GM21723 (cell line): ENCODE results near the gene TBC1D32.
A peak's percentile ranks its signal among the peaks of the same experiment; 100 is the strongest.
"Not testable (repeated sequence)": the region's sequence is repeated elsewhere in the genome, so short reads cannot be mapped to it uniquely, and the experiment has no call there.

Experiments used
- ATAC-seq: cut with Tn5 transposase; IDR thresholded peaks from one replicate; pipeline ENCODE4 v1.9.1; 2021; ENCODE audit warnings: mild to moderate bottlenecking, moderate library complexity; ENCODE audit not compliant: unreplicated experiment

TBC1D32 gene

GRCh38 chr6:121321282-121321681, 13.0 kb downstream of the TBC1D32 start:
- no peak for ATAC-seq

DNA sequence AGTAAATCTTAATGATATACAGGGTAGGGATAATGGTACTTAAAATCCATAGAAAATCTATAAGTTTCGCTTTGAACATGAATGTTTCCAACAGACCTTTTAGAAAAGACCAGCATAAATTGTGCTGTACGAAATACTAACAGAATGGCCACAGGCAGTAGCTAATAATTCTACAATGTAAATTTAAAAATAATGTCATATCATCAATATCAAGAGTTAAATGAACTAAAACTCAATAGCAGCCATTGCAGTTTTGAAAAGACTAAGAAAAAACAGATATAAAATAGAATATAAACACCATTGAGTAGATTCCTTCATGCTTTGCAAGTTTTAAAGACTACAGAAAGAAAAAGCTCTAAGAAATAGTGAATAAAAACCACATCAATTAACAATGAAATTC, 14.7 kb downstream of the TBC1D32 start:
- ATAC-seq: no peak

- no peak for ATAC-seq
Observed at GRCh38 chr6:121319112-121319553, 15.1 kb downstream of the TBC1D32 start.

GRCh38 chr6:121314381-121315112, 19.7 kb downstream of the TBC1D32 start:
- ATAC-seq: no peak

- not testable (repeated sequence) for ATAC-seq
Observed at GRCh38 chr6:121311814-121312213, 22.5 kb downstream of the TBC1D32 start.

GRCh38 chr6:121310495-121310894, 23.8 kb downstream of the TBC1D32 start:
- no peak for ATAC-seq

DNA sequence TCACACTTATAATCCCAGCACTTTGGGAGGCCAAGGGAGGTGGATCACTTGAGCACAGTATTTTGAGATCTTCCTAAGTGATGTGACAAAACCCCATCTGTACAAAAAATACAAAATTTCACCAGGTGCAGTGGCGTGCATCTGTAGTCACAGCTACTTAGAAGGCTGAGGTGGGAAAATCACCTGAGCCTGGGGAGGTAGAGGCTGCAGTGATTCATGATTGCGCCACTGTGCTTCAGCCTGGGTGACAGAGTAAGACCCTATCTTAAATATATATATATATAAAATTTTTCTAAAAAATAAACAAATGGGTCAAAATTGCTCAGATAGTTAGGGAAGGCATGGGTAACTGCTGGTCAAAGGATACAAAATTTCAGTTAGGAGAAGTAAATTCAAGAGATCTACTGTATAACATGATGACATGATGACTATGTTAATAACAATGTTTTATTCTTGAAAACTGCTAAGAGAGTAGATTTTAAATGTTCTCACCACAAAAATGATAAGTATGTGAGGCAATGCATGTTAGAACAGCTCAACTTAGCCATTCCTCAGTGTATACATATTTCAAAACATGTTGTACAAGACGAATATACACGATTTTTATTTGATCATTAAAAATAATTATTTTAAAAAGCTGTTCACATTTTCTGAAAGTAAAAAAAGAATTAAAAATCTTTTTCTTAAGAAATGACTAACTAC, 24.4 kb downstream of the TBC1D32 start:
- ATAC-seq: no peak

DNA sequence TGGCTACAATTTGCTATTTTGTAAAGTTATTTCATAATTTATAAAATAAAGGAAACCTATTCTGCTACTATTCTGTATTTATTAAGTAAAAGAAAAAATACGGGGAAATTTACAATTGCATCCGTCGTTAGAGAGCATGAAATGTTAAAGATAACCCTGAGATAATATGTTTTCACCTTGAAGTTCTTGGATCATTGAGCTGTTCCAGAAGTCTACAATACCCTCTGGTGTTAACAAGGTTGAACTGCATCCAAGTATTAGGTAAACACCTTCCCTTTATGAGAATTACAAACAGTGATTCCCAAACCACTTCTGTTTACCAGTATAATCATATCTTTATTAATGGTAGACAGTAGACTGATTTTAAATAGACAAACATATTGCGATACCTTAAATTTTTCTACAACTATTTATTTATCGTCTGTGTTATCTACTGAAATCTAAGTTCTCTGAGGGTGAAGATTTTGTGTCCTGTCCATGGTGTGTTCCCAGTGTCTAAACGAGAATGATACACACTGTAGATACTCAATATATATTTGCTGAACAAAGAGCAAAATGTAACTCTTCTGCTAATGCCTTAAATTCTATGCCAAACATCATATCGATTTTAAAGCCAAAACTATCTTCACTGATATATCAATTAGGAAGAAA, 28.2 kb downstream of the TBC1D32 start:
- ATAC-seq: peak; percentile 87

DNA sequence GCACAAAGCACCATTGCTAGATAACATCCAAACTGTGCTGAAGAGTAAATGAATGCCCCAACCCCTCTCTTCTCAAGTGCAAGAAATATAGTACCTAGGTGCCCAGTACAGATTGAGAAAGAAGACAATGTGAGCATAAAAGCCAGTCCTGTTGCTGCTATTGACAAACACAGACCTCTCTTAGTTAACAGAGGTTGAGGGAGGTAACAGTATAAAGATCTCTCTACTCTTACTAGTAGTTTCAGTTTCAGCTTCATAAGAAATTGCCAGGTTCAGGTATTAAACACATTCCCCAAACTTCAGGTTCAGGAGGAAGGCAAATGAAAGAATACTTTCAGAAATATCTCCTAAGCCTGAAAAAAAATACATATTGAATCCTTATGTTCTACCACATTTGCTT, 31.4 kb downstream of the TBC1D32 start:
- ATAC-seq: peak; percentile 55

- ATAC-seq: not testable (repeated sequence)
Observed at GRCh38 chr6:121301156-121301555, 33.1 kb downstream of the TBC1D32 start.

GRCh38 chr6:121297694-121298093, 36.6 kb downstream of the TBC1D32 start:
- ATAC-seq: no peak

GRCh38 chr6:121285041-121285440, 49.2 kb downstream of the TBC1D32 start:
- no peak for ATAC-seq

DNA sequence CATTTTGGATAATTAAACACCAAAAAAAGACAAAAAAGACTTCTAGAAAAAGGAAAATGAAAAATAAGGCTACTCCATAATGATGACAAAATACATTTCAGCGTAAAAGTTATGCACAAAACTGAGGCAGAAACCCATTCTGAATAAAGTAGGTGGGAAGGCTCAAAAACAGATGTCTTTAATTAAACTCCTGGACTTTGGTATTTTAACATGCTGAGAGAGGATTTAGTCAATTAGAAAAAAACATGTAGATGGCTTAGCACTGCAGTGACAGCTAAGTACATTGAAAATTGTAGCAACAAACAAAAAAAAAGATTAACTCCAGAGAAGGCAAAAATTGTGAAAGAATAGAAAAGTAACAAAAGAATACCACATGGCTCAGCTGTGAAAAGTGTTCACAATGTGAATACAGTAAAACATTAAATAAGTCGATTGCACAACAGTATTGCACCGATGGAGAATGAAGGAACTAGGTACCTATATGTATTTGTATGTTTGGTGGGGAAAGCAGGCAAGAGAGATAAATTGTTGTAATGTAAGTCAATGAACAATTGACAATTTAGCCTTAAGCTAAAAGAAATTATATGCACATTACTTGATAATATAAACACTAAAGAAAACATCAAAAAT, 59.5 kb downstream of the TBC1D32 start:
- no peak for ATAC-seq

GRCh38 chr6:121263742-121264141, 70.5 kb downstream of the TBC1D32 start:
- no peak for ATAC-seq

DNA sequence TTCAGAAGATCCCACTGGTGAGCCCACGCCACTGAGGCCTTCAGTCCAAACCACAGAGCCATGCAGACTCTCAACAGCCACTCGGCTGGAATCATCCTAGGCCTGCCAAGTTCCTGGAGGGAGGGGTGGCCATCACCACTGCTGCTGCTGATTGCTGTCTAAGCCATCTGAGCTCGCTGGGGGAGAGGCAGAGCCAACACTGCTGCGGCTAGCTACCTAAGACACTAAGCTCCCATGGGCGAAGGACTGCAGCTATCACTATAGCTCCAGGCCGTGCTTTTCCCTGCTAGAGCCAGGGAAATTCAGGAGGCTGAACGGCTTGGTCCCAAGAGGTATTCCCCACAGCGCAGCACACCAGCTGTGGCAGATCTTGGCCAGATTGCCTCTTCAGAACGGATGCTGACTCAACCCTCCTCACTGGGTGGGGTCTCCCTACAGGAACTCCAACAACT, 73.6 kb downstream of the TBC1D32 start:
- no peak for ATAC-seq

DNA sequence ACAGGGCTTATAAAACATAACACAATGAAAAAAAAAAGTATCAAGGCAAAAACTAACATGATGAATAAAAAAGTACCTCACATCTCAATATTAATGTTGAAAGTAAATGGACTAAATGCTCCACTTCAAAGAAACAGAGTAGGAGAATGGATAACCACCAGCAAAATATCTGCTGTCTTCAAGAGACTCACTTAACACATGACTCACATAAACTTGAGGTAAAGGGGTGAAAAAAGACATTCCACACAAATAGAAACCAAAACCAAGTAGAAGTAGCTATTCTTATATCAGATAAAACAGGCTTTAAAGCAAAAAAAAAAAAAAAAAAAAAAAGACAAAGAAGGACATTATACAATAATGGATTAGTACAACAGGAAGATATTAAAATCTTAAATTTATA, 86.9 kb downstream of the TBC1D32 start:
- ATAC-seq: no peak

DNA sequence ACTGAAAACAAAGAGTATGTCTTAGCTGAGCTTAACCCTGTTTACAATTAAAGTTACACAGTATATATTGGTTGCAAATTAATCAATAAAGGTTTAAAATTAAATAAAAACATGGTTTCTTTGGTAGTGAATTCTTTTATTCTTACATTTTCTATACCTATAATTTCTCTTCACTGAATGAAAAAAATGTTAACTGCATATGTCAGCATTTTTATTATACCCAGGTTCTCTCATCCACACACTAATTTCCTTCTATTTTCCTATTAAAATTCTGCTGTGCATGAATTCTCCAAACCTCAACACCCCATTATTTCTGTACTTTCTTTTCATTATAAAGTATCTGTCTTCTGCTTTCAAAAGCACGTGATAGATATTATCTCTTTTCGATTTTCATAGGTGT, 91.9 kb downstream of the TBC1D32 start:
- no peak for ATAC-seq

DNA sequence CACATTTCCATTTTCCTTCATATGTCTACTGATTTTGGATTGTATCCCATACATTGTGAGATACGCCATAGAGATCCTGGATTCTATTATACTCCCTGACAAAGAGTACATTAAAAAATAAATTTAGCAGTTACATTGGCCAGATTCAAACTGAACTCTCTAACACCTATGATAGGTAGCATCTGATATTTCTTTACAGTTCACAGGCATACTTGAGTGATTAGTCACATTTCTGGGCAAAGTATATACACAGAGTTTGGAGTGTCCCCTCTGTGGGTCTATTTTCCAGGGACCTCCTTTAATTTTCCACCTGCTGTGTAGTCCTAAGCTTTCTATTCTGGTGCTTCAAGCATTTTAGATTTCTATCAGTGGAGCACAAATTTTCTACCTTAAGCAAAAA, 96.4 kb downstream of the TBC1D32 start:
- no peak for ATAC-seq

DNA sequence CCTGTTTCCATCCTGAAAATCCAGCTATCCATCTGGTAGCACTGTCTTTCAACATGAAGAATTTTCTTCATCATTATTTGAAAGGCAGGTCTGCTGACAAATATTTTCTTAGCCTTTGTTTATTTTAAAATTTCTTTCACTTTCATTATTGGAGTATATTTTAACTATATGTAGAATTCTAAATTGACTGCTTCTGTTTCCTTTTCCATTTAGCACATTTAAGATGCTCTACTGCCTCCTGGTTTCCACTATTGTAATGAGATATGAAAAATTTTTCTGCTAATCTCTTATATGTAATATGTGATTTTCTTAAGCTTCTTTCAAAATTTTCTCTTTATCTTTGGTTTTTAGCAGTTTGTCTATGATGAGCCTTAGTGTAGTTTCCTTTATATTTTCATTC, 97.3 kb downstream of the TBC1D32 start:
- ATAC-seq: no peak

DNA sequence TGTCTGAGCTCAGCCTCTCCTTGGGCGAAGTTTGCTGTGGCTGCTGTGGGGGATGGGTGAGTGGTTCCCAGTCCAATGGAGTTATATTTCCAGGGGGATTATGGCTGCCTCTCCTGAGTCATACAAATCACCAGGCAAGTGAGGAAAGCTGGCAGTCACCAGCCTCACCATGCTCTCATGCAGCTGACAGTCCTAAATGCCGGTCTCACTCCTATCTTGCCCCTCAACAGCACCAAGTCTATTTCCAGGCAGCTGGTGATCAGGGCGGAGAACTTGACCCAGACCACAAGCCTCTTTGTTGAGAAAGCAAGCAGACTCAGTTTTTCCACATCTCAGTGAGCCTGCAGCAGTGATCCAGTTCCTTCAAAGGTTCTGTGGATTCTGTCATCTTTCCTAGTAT, 98.9 kb downstream of the TBC1D32 start:
- ATAC-seq: no peak

DNA sequence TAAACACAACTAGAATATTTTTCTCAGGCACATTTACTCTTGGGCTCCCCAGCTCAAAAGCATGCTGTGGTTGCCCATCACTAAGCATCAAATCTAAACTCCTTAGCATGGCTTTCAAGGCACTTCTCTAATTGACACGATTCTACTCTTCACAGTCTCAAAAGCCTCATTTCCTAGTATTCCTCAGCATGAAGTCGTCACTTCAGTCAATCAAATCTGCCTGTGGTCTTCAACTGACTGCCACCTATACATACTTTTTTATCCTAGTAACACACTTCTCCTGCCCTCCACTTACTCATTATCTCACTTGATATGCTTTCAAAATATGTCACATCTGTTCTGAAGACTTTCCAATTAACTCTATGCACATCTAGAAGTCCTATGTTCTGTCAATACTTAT, 110.3 kb downstream of the TBC1D32 start:
- ATAC-seq: no peak
